GM12892 (cell line): ENCODE data around the gene NEDD4L.

ENCODE experiments used
- POLR2A ChIP-seq: IDR thresholded peaks from 2 replicates; pipeline ENCODE4 v1.6.1; 2011; ENCODE audit warnings: low read depth, low read length, control low read depth
- POLR2AphosphoS5 ChIP-seq: IDR thresholded peaks from 2 replicates; pipeline ENCODE4 v1.6.1; 2011; ENCODE audit warnings: low read depth, low read length, control low read depth

- no peak for TF ChIP-seq POLR2AphosphoS5
- no peak for TF ChIP-seq POLR2A
These were observed 178.6 kb downstream of the NEDD4L start for GRCh38 chr18:58222432-58223125.
